IMR-90 (cell line): ENCODE results near the gene PIKFYVE. TPM values are rescaled to one million over a fixed set of nuclear protein-coding genes. Genes with fewer than 3 reads are reported as not detected.

Experiments used
- ATAC-seq: fragments of 200-7000 bp; cut with Tn5 transposase; 2 replicates; pipeline ENCODE4 v1.9.1; 2020; ENCODE audit warnings: low read depth, mild to moderate bottlenecking, moderate library complexity
- BruUV-seq: library from RNA; stranded (reverse); fragments of 400-500 nt; replicated peaks from 2 replicates; lab custom pipeline; 2021; lab: Mats Ljungman, UMichigan
- CTCF ChIA-PET: fragments of 300-600 bp; formaldehyde crosslinking; extraction: SDS; loops from one replicate; lab custom pipeline; 2021; ENCODE audit warnings: antibody characterized with exemption; lab: Yijun Ruan, JAX
- POLR2A ChIA-PET: fragments of 300-600 bp; sonication (Branson Sonifier 250); formaldehyde crosslinking; loops from one replicate; lab custom pipeline; 2022; ENCODE audit warnings: antibody characterized with exemption; ENCODE audit not compliant: unreplicated experiment; lab: Charles Lee
- DNase-seq: peaks from one replicate; pipeline ENCODE4 v3.0.0; 2013
- H2AFZ ChIP-seq: replicated peaks from 2 replicates; pipeline ENCODE3; 2013; ENCODE audit warnings: low read length, mild to moderate bottlenecking; ENCODE audit not compliant: poor library complexity
- H2AK5ac ChIP-seq: 2 replicates; pipeline ENCODE4 v1.6.1; 2013; ENCODE audit warnings: low read depth, low read length, inconsistent platforms
- H2AK9ac ChIP-seq: replicated peaks from 2 replicates; pipeline ENCODE3; 2013; ENCODE audit warnings: mild to moderate bottlenecking, low read depth, low read length, moderate library complexity; ENCODE audit not compliant: poor library complexity
- H2BK120ac ChIP-seq: 2 replicates; pipeline ENCODE4 v1.6.1; 2013; ENCODE audit warnings: low read depth, low read length, inconsistent platforms
- H2BK15ac ChIP-seq: 3 replicates; pipeline ENCODE4 v1.6.1; 2013; ENCODE audit warnings: low read depth, low read length, inconsistent platforms
- H2BK20ac ChIP-seq: 2 replicates; pipeline ENCODE4 v1.6.1; 2013; ENCODE audit warnings: low read depth, mild to moderate bottlenecking, inconsistent platforms, low read length, moderate library complexity
- H2BK5ac ChIP-seq: 2 replicates; pipeline ENCODE4 v1.6.1; 2013; ENCODE audit warnings: mild to moderate bottlenecking, low read depth, low read length, inconsistent platforms; ENCODE audit not compliant: poor library complexity, severe bottlenecking
- H3K14ac ChIP-seq: replicated peaks from 2 replicates; pipeline ENCODE4 v1.6.1; 2013; ENCODE audit warnings: low read depth, low read length, inconsistent platforms
- H3K18ac ChIP-seq: 2 replicates; pipeline ENCODE4 v1.6.1; 2013; ENCODE audit warnings: low read depth, low read length, control low read depth
- H3K23ac ChIP-seq: 2 replicates; pipeline ENCODE4 v1.6.1; 2013; ENCODE audit warnings: low read depth, low read length, inconsistent platforms
- H3K27ac ChIP-seq: 2 replicates; pipeline ENCODE4 v1.5.1; 2013; ENCODE audit warnings: mild to moderate bottlenecking, control low read depth, low read length; ENCODE audit not compliant: insufficient read depth
- H3K27me3 ChIP-seq: 2 replicates; pipeline ENCODE4 v1.6.1; 2013; ENCODE audit warnings: low read length; ENCODE audit not compliant: control insufficient read depth, insufficient read depth
- H3K36me3 ChIP-seq: 2 replicates; pipeline ENCODE4 v1.6.1; 2013; ENCODE audit warnings: low read length, mixed read lengths; ENCODE audit not compliant: control insufficient read depth, insufficient read depth
- H3K4ac ChIP-seq: 2 replicates; pipeline ENCODE4 v1.6.1; 2013; ENCODE audit warnings: low read depth, low read length, inconsistent platforms
- H3K4me1 ChIP-seq: 2 replicates; pipeline ENCODE4 v1.6.1; 2013; ENCODE audit warnings: low read length, mixed read lengths; ENCODE audit not compliant: control insufficient read depth, insufficient read depth
- H3K4me2 ChIP-seq: 2 replicates; pipeline ENCODE4 v1.6.1; 2013; ENCODE audit warnings: low read depth, mild to moderate bottlenecking, control low read depth, low read length, moderate library complexity
- H3K4me3 ChIP-seq: 2 replicates; pipeline ENCODE4 v1.5.1; 2013; ENCODE audit warnings: low read depth, mild to moderate bottlenecking, control low read depth, low read length, moderate library complexity; ENCODE audit not compliant: insufficient read depth
- H3K56ac ChIP-seq: 2 replicates; pipeline ENCODE4 v1.6.1; 2013; ENCODE audit warnings: low read length, inconsistent platforms; ENCODE audit not compliant: insufficient read depth; ENCODE audit errors: extremely low read depth
- H3K79me1 ChIP-seq, 2 experiments: 2 replicates each; pipeline ENCODE4 v1.6.1; 2013; ENCODE audit warnings: low read length in 2 of 2, inconsistent platforms in 1 of 2, low read depth in 1 of 2
- H3K9ac ChIP-seq: 2 replicates; pipeline ENCODE4 v1.6.1; 2013; ENCODE audit warnings: low read depth, low read length, control low read depth
- H3K9me1 ChIP-seq: 2 replicates; pipeline ENCODE4 v1.6.1; 2013; ENCODE audit warnings: low read length, inconsistent platforms; ENCODE audit not compliant: insufficient read depth
- H3K9me3 ChIP-seq: 2 replicates; pipeline ENCODE4 v1.6.1; 2013; ENCODE audit warnings: low read length; ENCODE audit not compliant: control insufficient read depth, insufficient read depth
- H4K20me1 ChIP-seq: 2 replicates; pipeline ENCODE4 v1.6.1; 2013; ENCODE audit warnings: low read length, inconsistent platforms; ENCODE audit not compliant: insufficient read depth
- H4K5ac ChIP-seq: 2 replicates; pipeline ENCODE4 v1.6.1; 2013; ENCODE audit warnings: mild to moderate bottlenecking, low read depth, low read length, control low read depth
- H4K8ac ChIP-seq, 2 experiments: 2 replicates each; pipeline ENCODE4 v1.6.1; 2013; ENCODE audit warnings: low read depth in 2 of 2, low read length in 2 of 2, control low read depth in 1 of 2, inconsistent platforms in 1 of 2
- H4K91ac ChIP-seq: 2 replicates; pipeline ENCODE4 v1.6.1; 2013; ENCODE audit warnings: low read depth, low read length, inconsistent platforms; ENCODE audit not compliant: insufficient read depth
- FOS ChIP-seq: fragments of 150-350 bp; IDR thresholded peaks from 2 replicates; pipeline ENCODE4 v1.6.1; 2016; ENCODE audit warnings: low read depth, low read length
- NFE2L2 ChIP-seq: fragments of 150-350 bp; IDR thresholded peaks from 2 replicates; pipeline ENCODE4 v1.6.1; 2016; ENCODE audit warnings: low read depth, mild to moderate bottlenecking, low read length
- WGBS, 2 experiments: methylation state at CpG; one replicate each; pipeline versions ENCODE4 v1.1.5 to v1.1.7; 2013; ENCODE audit warnings: missing lambda C conversion rate in 2 of 2; ENCODE audit not compliant: insufficient read length in 1 of 2; ENCODE audit errors: extremely low coverage in 2 of 2; 5-methylcytosine and 5-hydroxymethylcytosine counted together
- dilution Hi-C: fragments of 300-500 bp; cut with HindIII; formaldehyde crosslinking; loops from one replicate; pipeline ENCODE4 v1.14.3; 2018; ENCODE audit warnings: low sequenced_read_pairs; ENCODE audit not compliant: unreplicated experiment
- in situ Hi-C: fragments of 300-500 bp; cut with MboI; formaldehyde crosslinking; loops from 3 replicates; pipeline ENCODE4 v1.14.3; 2019; ENCODE audit warnings: low sequenced_read_pairs, inconsistent platforms, mixed read lengths
- intact Hi-C: fragments of 100-400 bp; cut with micrococcal nuclease; formaldehyde crosslinking; loops from 2 replicates; pipeline ENCODE4 v1.10.0; 2022
- polyA plus RNA-seq, 3 experiments: library from polyadenylated mRNA; depleted of rRNA; stranded (reverse); fragments of >200 nt; gene quantifications; 2 replicates each; pipeline ENCODE4 v1.2.3, GENCODE V29; 2012; ENCODE audit warnings: low replicate concordance in 1 of 3
- total RNA-seq: library from RNA; depleted of rRNA; stranded (reverse); fragments of >200 nt; gene quantifications from 2 replicates; pipeline ENCODE4 v1.2.3, GENCODE V29; 2012

PIKFYVE gene
- total and polyA plus RNA-seq, 2 of the 4 experiments (the other 2 are of a cell fraction): 9.3 to 34.6 TPM

- dilution Hi-C loops: no loop called here
- ATAC-seq: no peak
Observed at GRCh38 chr2:208297961-208298360, 31.9 kb downstream of the PIKFYVE start.

More at GRCh38 chr2:208297961-208298360, 31.9 kb downstream of the PIKFYVE start:
- Histone ChIP-seq H3K4me3 (no peak overlapping the region), H3K4me1 (no peaks in the 10 kb centered on the region; the same call in 1 of the 2 replicates), H3K9me3 (no peaks in the 10 kb centered on the region), H2BK15ac (no peak overlapping the region), H2AFZ (no peak overlapping the region), H2AK5ac (no peak overlapping the region), H4K91ac (no peak overlapping the region), H3K4ac (no peak overlapping the region), H3K36me3 (peaks cover 21% of the 10 kb centered on the region), H3K18ac (no peak overlapping the region), H4K20me1 (no peaks in the 10 kb centered on the region), H4K8ac (no peak overlapping the region), H4K5ac (no peak overlapping the region), H3K4me2 (no peak overlapping the region), H3K9ac (no peak overlapping the region), H3K56ac (no peak overlapping the region), H3K14ac (no peak overlapping the region), H2BK120ac (no peak overlapping the region), H2BK20ac (no peak overlapping the region), H2AK9ac (no peak overlapping the region), H3K23ac (no peak overlapping the region), H3K27me3 (no peaks in the 10 kb centered on the region), H3K9me1 (no peaks in the 10 kb centered on the region), H3K27ac (no peak overlapping the region), H3K79me1 (peaks cover 15 to 23% of the 10 kb centered on the region in 2 experiments), H2BK5ac (no peak overlapping the region)
- ChIA-PET CTCF (no interaction called here), POLR2A (no interaction called here)
- intact Hi-C loops (no loop called here), in situ Hi-C loops (no loop called here)
- no CpG with 5 or more reads among the region's 1 CpG for WGBS, 2 experiments
- TF ChIP-seq NFE2L2 (no peak), FOS (no peak)
- DNase-seq: no peak
- BruUV-seq: no TSS peak
